GM21529 (cell line): ENCODE measurements around the gene NATD1.

Experiments
- ATAC-seq: cut with Tn5 transposase; IDR thresholded peaks from one replicate; pipeline ENCODE4 v1.9.1; 2021; ENCODE audit not compliant: unreplicated experiment

Gene NATD1

DNA sequence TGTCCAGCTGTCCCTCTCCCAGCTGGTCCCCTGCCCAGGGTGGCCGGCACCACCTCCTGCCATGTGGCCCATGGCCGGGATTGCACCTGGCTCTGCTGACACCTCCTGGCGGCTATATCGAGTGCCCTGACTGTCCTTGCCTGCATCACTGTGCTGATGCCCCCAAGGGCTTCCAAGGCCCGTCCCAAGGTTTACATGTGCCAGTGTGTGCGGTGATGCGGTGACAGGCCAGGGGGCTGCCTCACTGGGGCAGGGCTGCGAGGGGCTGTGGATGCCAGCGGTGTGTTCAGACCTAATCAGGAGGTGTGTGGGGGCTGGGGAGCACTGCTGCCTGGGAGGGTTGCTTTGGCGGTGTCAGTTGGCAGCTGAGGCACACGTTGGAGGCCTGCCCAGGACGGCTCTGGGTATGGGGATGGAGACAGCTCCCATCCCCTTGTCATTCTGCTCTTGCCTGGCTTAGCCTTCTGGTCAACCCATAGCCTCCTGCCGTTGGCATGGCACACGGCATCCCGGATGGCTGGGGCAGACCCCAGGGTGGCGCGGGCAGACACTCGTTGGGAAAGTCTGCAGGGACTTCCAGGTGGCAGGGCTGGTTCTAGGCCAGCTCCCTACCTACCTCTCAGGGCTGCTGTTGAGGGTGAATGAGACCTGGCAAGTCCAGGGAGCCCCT lies 36.8 kb upstream of the NATD1 start:
- no peak for ATAC-seq

DNA sequence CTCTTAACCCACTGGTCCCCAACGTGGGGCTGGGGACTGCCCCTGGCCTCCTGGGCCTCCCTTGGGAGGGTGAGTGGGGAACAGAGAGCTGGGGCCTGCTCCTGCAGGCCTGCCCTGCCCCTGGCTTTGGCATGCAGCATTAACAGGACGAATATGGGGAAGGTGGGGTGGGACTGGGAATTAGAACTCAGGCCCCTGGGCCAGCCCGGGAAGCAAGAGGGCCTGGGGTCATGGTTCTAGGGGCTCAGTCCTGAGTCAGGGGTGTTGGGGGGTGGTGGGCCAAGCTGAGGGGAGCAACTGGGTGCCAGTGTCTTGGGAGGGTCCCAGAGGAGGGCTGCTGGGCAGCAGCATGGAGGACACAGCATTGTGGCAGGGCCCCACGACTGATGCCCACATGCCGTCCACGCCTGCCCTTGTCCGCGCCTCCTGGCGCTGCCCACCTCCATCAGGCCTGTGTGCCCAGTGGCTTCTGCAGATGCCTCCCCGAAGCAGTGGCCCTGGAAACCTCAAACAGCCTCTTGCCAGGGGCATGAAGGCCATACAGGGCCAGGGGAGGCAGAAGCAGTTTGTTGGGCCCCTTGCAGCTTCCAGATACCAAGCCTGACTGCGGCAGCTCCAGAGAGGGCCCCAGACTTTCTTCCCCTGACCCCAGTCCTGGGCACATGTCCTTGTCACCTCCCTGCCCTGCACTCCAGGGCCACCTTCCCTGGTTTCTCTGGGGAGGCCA lies 36.1 kb upstream of the NATD1 start:
- no peak for ATAC-seq

GRCh38 chr17:21288571-21289017 lies 35.4 kb upstream of the NATD1 start:
- peak; percentile 9 for ATAC-seq

DNA sequence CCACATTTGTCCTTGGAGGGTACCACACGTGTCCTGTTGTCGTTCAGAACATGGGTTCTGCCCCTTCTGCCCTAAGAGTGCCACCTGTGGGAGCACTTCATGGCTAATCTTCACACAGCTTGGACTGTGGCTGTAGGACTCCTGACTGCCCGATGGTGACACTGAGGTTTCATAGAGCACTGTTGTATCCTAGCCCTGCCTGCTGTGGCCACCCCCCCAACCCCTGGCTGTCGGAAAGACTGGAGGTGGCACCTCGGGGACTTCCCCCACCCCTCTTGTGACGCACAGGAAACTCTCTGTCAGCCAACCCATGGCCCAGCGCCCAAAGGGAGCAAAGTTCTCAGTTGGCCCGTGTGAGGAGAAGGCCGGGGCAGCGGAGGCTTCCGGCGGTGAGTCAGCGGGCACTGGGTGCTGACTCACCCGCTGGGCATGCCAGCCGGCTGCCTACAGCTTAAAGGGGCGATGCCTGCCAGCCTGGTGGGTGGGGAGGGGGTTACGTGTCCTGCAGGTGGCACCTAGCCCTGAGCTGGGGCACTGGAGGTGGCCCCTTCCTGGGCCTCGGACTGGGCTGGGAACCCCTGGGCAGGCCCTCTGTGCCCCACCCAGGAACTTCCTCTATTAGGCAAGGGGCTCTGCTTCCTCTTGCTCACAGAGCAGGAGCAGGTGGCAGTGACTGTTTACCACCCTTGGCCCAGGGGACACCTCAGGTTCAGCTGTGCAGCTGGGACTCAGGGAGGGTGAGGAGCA lies 34.7 kb upstream of the NATD1 start:
- ATAC-seq = peak; percentile 32

GRCh38 chr17:21286909-21287702 lies 33.9 kb upstream of the NATD1 start:
- no peak for ATAC-seq

DNA sequence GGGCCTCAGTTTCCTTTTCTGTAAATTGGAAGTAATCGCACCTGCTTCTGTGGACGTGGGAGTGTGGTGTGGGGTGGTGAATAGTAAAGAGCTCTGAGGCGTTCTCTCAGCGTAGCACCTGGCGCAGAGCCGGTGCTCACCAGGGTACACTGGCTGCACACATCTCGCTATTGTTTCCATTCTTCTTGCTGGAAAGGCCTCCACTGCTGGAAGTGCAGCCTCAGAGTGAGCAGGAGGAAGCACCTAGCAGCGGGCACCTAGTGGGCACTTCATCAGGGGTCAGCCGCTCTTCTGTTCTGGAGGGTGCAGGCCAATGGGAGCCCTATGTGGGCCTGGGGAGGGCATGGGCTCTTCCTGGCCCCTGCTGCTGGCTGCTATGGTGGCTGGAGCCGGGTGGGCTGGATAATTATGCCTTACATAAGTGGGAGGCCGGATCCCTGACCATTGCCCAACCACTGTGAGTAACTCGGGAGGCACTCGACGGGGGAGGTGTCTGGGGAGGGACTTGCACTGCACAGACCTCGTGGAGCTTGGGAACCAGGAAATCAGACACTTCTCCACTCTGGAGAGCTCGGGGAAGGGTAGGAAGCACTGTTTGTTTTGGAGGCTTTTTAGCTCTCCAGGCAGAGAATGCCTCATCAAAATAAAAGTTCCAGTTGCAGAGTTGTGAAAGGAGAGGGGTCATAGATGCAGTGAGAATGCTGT lies 33.0 kb upstream of the NATD1 start:
- ATAC-seq = no peak

GRCh38 chr17:21285164-21286065 lies 32.2 kb upstream of the NATD1 start:
- no peak for ATAC-seq

DNA sequence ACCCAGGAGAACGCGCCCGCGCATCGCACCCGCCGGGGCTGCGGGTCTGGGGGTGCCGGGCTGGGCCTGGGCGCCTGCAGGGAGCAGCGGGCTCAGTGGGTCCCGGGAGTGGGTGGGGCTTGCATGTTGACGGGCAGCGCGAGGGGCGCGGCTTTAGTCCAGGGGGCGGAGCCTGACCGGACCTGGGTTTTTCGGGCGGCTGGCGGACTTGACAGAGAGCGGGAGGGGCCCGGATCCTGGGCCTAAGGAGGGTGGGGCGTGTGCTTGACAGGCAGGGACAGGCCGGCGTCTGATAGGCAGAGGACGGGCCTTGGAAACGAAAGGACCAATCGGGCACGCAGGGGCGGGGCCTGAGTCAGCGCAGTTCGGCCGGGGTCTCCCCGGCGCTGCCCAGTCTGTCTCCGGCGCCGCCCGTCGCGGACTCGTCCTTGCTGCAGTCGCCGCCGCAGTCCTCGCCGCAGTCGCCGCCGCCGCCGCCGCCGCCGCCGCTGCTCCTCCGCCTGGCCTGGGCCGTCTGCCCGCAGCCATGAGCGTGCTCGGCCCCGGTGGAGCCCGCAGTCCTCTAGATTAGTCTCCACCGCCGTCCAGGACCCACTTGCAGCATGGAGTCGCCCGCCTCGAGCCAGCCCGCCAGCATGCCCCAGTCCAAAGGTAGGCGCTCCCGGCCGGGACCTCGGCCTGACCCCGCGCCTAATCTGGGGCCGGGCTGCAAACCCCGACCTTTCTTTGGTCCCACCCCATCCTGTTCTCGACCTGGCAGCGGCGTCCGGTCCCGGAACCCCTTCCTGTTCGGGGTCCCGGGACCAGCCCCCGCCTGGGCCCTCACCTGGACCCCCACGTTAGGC lies 31.3 kb upstream of the NATD1 start, which contains the start of gene MAP2K3:
TSS of gene MAP2K3 (plus strand) at position 393 of the 845 bp plus-strand sequence. CDS start at position 603, 210 bp downstream.
- ATAC-seq = peak; percentile 77

DNA sequence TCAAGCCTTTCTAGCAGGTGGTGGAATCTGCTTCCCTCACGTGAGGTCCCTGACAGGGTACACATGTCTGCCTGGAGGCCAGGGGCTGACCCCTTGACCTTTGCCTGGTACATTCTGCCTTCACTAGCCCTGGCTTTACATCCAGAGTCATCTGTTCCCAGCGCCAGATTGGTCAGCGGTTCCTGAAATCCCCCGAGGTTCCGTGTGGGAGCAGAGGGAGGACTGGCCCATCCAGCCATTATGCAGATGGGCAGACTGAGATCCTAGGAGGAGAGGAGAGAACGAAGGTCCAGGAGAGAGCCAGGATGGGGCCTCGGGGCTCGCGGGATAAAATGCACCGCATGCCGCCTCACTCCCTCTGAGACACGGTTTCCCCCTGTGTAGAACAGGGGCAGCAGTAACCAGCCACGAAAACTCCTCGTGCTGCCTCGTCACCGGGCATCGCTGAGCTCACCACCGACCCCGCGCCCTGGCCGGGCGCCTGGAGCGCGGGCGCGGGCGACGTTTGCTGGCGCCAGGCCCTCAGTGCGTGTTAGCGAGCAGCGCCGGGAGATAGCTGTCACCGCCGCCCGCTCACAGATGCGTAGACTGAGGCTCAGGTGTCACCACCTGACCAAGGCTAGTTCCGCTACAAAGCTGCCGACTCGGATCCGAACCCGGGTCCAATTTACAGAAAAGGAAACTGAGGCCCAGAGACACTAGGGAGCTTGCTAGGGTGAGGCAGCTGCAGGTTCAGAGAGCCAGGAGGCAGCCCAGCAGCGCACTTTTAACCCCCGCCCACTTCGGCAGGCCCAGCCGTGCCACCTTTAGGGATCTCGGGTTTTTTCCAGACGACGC lies 30.5 kb upstream of the NATD1 start:
- ATAC-seq = no peak

- ATAC-seq = no peak
Measured at GRCh38 chr17:21282850-21283249, 29.6 kb upstream of the NATD1 start.

DNA sequence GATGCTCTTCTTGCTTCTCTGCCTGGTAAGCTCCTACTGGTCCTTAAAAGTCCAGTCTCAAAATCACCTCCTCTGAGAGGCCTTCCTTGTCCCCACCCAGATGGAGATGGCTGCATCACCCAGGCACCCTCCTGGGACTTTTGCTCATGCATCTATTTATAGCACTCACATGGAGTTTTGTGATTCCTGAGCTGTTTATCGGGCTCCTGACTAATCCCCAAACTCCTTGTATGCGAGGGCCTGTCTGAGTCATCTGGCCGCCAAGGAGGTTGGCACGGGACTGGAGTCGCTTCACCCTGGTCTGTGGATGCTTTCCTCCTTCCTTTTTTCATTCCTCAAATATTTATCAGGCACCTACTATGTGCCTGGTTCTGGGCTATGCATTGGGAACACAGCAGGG lies 29.0 kb upstream of the NATD1 start:
- no peak for ATAC-seq

GRCh38 chr17:21280081-21280518 lies 26.9 kb upstream of the NATD1 start:
- peak; percentile 31 for ATAC-seq

- ATAC-seq = no peak
Measured at GRCh38 chr17:21279582-21279981, 26.4 kb upstream of the NATD1 start.

DNA sequence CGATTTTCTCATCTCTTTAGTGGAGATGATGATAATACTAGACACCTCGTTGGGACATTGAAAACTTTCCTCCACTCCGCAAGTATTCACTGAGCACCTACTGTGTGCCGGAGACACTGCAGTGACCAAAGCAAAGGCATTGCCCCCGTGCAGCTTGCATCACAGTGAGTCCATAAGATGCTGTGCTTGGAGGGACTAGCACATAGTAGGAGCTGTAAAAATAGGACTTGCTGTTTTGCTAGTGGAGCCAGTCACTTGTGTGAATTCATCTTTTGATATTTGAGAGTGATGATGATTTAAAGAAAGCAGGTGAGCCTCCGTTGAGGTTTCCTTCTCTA lies 26.0 kb upstream of the NATD1 start:
- no peak for ATAC-seq

GRCh38 chr17:21278450-21279197 lies 25.4 kb upstream of the NATD1 start:
- no peak for ATAC-seq

- ATAC-seq = no peak
Measured at GRCh38 chr17:21277332-21277731, 24.1 kb upstream of the NATD1 start.

- no peak for ATAC-seq
Measured at GRCh38 chr17:21276264-21276588, 23.0 kb upstream of the NATD1 start.
